ENCODE data around the gene FCRL6.

GRCh38 chr1:159862557-159862956 lies 60.4 kb downstream of the FCRL6 start, which contains the start of gene VSIG8:
- TF ChIP-seq CTCF (conservative IDR thresholded peaks at IDR 0.05 in 1 of 2, IDR thresholded peaks at IDR 0.05 in 1 of 2; ENCODE audit: extremely low read depth in 1 of 2, insufficient read depth in 1 of 2, low read depth in 1 of 2, low read length in 2 of 2) (no peak), EZH2 (IDR thresholded peaks at IDR 0.05; ENCODE audit: borderline replicate concordance, low read length) (no peak)
